Skeletal muscle tissue (tissue), 4 donors: ENCODE results near the gene SPATA46. TPM values are rescaled to one million over a fixed set of nuclear protein-coding genes. Genes with fewer than 3 reads are reported as not detected.

Experiments
- H3K27ac ChIP-seq: one replicate; pipeline ENCODE4 v1.7.0; 2013; ENCODE audit warnings: mild to moderate bottlenecking, low read depth, low read length, inconsistent platforms
- H3K27me3 ChIP-seq, 3 donors: one replicate each; pipeline ENCODE4 v1.7.0; 2013; ENCODE audit warnings: low read length in 3 of 3; ENCODE audit not compliant: control insufficient read depth in 3 of 3, insufficient read depth in 3 of 3
- H3K36me3 ChIP-seq, 3 donors: one replicate each; pipeline ENCODE4 v1.7.0; 2013; ENCODE audit warnings: low read length in 3 of 3; ENCODE audit not compliant: control insufficient read depth in 3 of 3, insufficient read depth in 3 of 3
- H3K4me1 ChIP-seq, 3 donors: one replicate each; pipeline ENCODE4 v1.7.0; 2013; ENCODE audit warnings: low read length in 3 of 3, mild to moderate bottlenecking in 3 of 3; ENCODE audit not compliant: control insufficient read depth in 3 of 3, insufficient read depth in 3 of 3
- H3K4me3 ChIP-seq, 3 donors: one replicate each; pipeline ENCODE4 v1.7.0; 2013; ENCODE audit warnings: low read length in 3 of 3
- H3K9ac ChIP-seq, 3 donors: one replicate each; pipeline ENCODE4 v1.7.0; 2013; ENCODE audit warnings: low read length in 3 of 3, mild to moderate bottlenecking in 3 of 3, moderate library complexity in 2 of 3, low read depth in 1 of 3
- H3K9me3 ChIP-seq, 3 donors: one replicate each; pipeline ENCODE4 v1.7.0; 2013; ENCODE audit warnings: low read length in 3 of 3; ENCODE audit not compliant: control insufficient read depth in 3 of 3
- total RNA-seq: library from RNA; depleted of rRNA; stranded (reverse); fragments of >200 nt; gene quantifications from one replicate; pipeline ENCODE4 v1.2.3, GENCODE V29; 2014
- donor health status: Osteomylitis.

SPATA46 gene
- total RNA-seq, 1 donor from 2014 or later: not detected

- no peak overlapping the region for H3K4me3 ChIP-seq
- H3K4me1 ChIP-seq: no peaks in the 10 kb centered on the region
- H3K36me3 ChIP-seq: no peaks in the 10 kb centered on the region
- H3K9me3 ChIP-seq: no peaks in the 10 kb centered on the region
- peaks cover 12 to 31% (median 23%) of the 10 kb centered on the region in 3 donors for H3K27me3 ChIP-seq
- H3K27ac ChIP-seq: no peak overlapping the region
- H3K9ac ChIP-seq: no peak overlapping the region
These were observed 15.3 kb upstream of the SPATA46 start for GRCh38 chr1:162391790-162392563.

GRCh38 chr1:162390396-162391185 lies 13.9 kb upstream of the SPATA46 start:
- no peaks in the 10 kb centered on the region for H3K36me3 ChIP-seq
- no peaks in the 10 kb centered on the region for H3K4me1 ChIP-seq
- no peaks in the 10 kb centered on the region for H3K9me3 ChIP-seq
- peaks cover 12 to 30% (median 23%) of the 10 kb centered on the region in 3 donors for H3K27me3 ChIP-seq
- no peak overlapping the region for H3K27ac ChIP-seq
- no peak overlapping the region for H3K4me3 ChIP-seq
- no peak overlapping the region for H3K9ac ChIP-seq

- no peaks in the 10 kb centered on the region for H3K4me1 ChIP-seq
- H3K27me3 ChIP-seq: peaks cover 12 to 30% (median 23%) of the 10 kb centered on the region in 3 donors
- H3K9me3 ChIP-seq: no peaks in the 10 kb centered on the region
- H3K27ac ChIP-seq: no peak overlapping the region
- no peaks in the 10 kb centered on the region for H3K36me3 ChIP-seq
- H3K9ac ChIP-seq: no peak overlapping the region
- H3K4me3 ChIP-seq: no peak overlapping the region
These were observed 13.3 kb upstream of the SPATA46 start for GRCh38 chr1:162389971-162390370.

GRCh38 chr1:162389021-162389818 lies 12.6 kb upstream of the SPATA46 start:
- no peaks in the 10 kb centered on the region for H3K36me3 ChIP-seq
- H3K4me3 ChIP-seq: no peak overlapping the region
- no peaks in the 10 kb centered on the region for H3K9me3 ChIP-seq
- no peaks in the 10 kb centered on the region for H3K4me1 ChIP-seq
- H3K27me3 ChIP-seq: peaks cover 12 to 30% (median 23%) of the 10 kb centered on the region in 3 donors
- no peak overlapping the region for H3K27ac ChIP-seq
- H3K9ac ChIP-seq: no peak overlapping the region

- Histone ChIP-seq H3K36me3 (no peaks in the 10 kb centered on the region), H3K4me1 (no peaks in the 10 kb centered on the region), H3K9ac (no peak overlapping the region), H3K4me3 (no peak overlapping the region), H3K27ac (no peak overlapping the region), H3K9me3 (no peaks in the 10 kb centered on the region), H3K27me3 (peaks cover 12 to 30% (median 23%) of the 10 kb centered on the region in 3 donors)
These were observed 12.0 kb upstream of the SPATA46 start for GRCh38 chr1:162388615-162389014.

GRCh38 chr1:162388083-162388594 lies 11.5 kb upstream of the SPATA46 start:
- no peak overlapping the region for H3K9ac ChIP-seq
- H3K36me3 ChIP-seq: no peaks in the 10 kb centered on the region
- H3K9me3 ChIP-seq: no peaks in the 10 kb centered on the region

GRCh38 chr1:162387226-162388082 lies 10.8 kb upstream of the SPATA46 start:
- Histone ChIP-seq H3K27me3 (peaks cover 12 to 30% (median 23%) of the 10 kb centered on the region in 3 donors), H3K9ac (no peak overlapping the region), H3K36me3 (no peaks in the 10 kb centered on the region), H3K4me1 (no peaks in the 10 kb centered on the region), H3K27ac (no peak overlapping the region), H3K9me3 (no peaks in the 10 kb centered on the region), H3K4me3 (no peak overlapping the region)

More at GRCh38 chr1:162388083-162388594, 11.5 kb upstream of the SPATA46 start:
- H3K4me3 ChIP-seq: no peak overlapping the region
- H3K27me3 ChIP-seq: peaks cover 12 to 30% (median 23%) of the 10 kb centered on the region in 3 donors
- H3K4me1 ChIP-seq: no peaks in the 10 kb centered on the region
- no peak overlapping the region for H3K27ac ChIP-seq

- Histone ChIP-seq H3K9me3 (no peaks in the 10 kb centered on the region), H3K4me1 (no peaks in the 10 kb centered on the region), H3K27ac (no peak overlapping the region), H3K9ac (no peak overlapping the region), H3K36me3 (no peaks in the 10 kb centered on the region), H3K4me3 (no peak overlapping the region), H3K27me3 (peaks cover 12 to 30% (median 23%) of the 10 kb centered on the region in 3 donors)
These were observed 9.9 kb upstream of the SPATA46 start for GRCh38 chr1:162386292-162387225.
